BE2C (cell line): ENCODE measurements around the gene MRPL17.

ENCODE experiments used
- DNase-seq: peaks from one replicate; pipeline ENCODE4 v3.0.0-alpha.2; 2020
- H3K27me3 ChIP-seq: fragments of 250-450 bp; sonication (Bioruptor Pico); 2 replicates; pipeline ENCODE4 v1.5.1; 2020; ENCODE audit warnings: mild to moderate bottlenecking
- H3K36me3 ChIP-seq: fragments of 250-450 bp; sonication (Bioruptor Pico); 2 replicates; pipeline ENCODE4 v1.5.1; 2020; ENCODE audit warnings: mild to moderate bottlenecking
- H3K4me1 ChIP-seq: fragments of 250-450 bp; sonication (Bioruptor Pico); 2 replicates; pipeline ENCODE4 v1.5.1; 2020
- H3K4me3 ChIP-seq: 2 replicates; pipeline ENCODE4 v1.5.1; 2011; ENCODE audit warnings: low read depth, low read length
- H3K9me3 ChIP-seq: fragments of 250-450 bp; sonication (Bioruptor Pico); 2 replicates; pipeline ENCODE4 v1.5.1; 2020
- TF ChIP-seq, protein P1 (sequence below): IDR thresholded peaks from 2 replicates; pipeline ENCODE4 v1.5.1; 2012; ENCODE audit warnings: mild to moderate bottlenecking, low read depth, low read length

The MRPL17 gene

DNA sequence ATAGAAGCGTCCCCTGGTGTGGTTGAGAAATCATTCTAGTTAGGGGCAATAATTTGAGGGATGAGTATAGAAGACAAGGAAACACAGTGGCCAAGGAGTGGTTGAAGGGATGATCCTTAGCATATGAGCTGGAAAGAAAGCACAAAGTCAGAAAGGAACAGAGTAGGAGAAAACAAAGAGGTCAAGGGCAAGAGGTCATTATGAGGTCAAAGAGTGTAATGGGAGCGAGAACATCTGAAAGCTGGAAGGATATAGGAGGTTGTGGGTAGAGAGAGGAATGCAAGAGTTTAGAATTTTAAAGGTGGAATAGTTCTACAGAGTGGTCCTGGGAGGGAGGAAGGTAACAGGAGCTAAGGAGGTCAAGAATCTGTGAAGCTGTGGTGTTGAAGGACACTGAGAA is 29.5 kb downstream of the MRPL17 start:
- Histone ChIP-seq H3K36me3 (no peaks in the 10 kb centered on the region), H3K4me1 (no peaks in the 10 kb centered on the region), H3K9me3 (no peaks in the 10 kb centered on the region), H3K4me3 (no peak overlapping the region), H3K27me3 (peaks cover 6% of the 10 kb centered on the region)
- TF ChIP-seq, protein P1, sequence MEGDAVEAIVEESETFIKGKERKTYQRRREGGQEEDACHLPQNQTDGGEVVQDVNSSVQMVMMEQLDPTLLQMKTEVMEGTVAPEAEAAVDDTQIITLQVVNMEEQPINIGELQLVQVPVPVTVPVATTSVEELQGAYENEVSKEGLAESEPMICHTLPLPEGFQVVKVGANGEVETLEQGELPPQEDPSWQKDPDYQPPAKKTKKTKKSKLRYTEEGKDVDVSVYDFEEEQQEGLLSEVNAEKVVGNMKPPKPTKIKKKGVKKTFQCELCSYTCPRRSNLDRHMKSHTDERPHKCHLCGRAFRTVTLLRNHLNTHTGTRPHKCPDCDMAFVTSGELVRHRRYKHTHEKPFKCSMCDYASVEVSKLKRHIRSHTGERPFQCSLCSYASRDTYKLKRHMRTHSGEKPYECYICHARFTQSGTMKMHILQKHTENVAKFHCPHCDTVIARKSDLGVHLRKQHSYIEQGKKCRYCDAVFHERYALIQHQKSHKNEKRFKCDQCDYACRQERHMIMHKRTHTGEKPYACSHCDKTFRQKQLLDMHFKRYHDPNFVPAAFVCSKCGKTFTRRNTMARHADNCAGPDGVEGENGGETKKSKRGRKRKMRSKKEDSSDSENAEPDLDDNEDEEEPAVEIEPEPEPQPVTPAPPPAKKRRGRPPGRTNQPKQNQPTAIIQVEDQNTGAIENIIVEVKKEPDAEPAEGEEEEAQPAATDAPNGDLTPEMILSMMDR, result no peak
- DNase-seq, result no peak

- DNase-seq, result no peak
- no peaks in the 10 kb centered on the region for H3K36me3 ChIP-seq
- peaks cover 6% of the 10 kb centered on the region for H3K27me3 ChIP-seq
- TF ChIP-seq, protein P1, result no peak
- no peaks in the 10 kb centered on the region for H3K4me1 ChIP-seq
- H3K4me3 ChIP-seq, result no peak overlapping the region
- H3K9me3 ChIP-seq, result no peaks in the 10 kb centered on the region
These were observed 30.0 kb downstream of the MRPL17 start for GRCh38 chr11:6653097-6653496.

- Histone ChIP-seq H3K9me3 (no peaks in the 10 kb centered on the region), H3K4me1 (no peaks in the 10 kb centered on the region; the same call in 1 of the 2 replicates), H3K36me3 (no peaks in the 10 kb centered on the region), H3K4me3 (no peak overlapping the region), H3K27me3 (peaks cover 6% of the 10 kb centered on the region)
- TF ChIP-seq, protein P1, result no peak
- no peak for DNase-seq
These were observed 31.0 kb downstream of the MRPL17 start for GRCh38 chr11:6652182-6652581.

- H3K9me3 ChIP-seq, result no peaks in the 10 kb centered on the region
- no peaks in the 10 kb centered on the region for H3K36me3 ChIP-seq
- no peak for DNase-seq
- TF ChIP-seq, protein P1, result no peak
- no peaks in the 10 kb centered on the region; the same call in 1 of the 2 replicates for H3K4me1 ChIP-seq
- H3K4me3 ChIP-seq, result no peak overlapping the region
- H3K27me3 ChIP-seq, result peaks cover under 1% of the 10 kb centered on the region
These were observed 32.2 kb downstream of the MRPL17 start for GRCh38 chr11:6650980-6651379.

- Histone ChIP-seq H3K9me3 (no peaks in the 10 kb centered on the region), H3K4me3 (no peak overlapping the region), H3K36me3 (no peaks in the 10 kb centered on the region), H3K27me3 (no peaks in the 10 kb centered on the region), H3K4me1 (no peaks in the 10 kb centered on the region; the same call in 1 of the 2 replicates)
- DNase-seq, result no peak
- TF ChIP-seq, protein P1, result no peak
These were observed 33.0 kb downstream of the MRPL17 start for GRCh38 chr11:6650104-6650503.

GRCh38 chr11:6648501-6648900 is 34.6 kb downstream of the MRPL17 start:
- Histone ChIP-seq H3K36me3 (no peaks in the 10 kb centered on the region), H3K27me3 (no peaks in the 10 kb centered on the region), H3K4me3 (no peak overlapping the region), H3K9me3 (no peaks in the 10 kb centered on the region), H3K4me1 (no peaks in the 10 kb centered on the region; the same call in 1 of the 2 replicates)
- TF ChIP-seq, protein P1, result no peak
- no peak for DNase-seq
